ENCODE measurements around the gene PHETA1. TPM values are rescaled to one million over a fixed set of nuclear protein-coding genes. Genes with fewer than 3 reads are reported as not detected.
"Not testable (repeated sequence)": the region's sequence is repeated elsewhere in the genome, so short reads cannot be mapped to it uniquely, and the experiment has no call there.

PHETA1 gene
- total RNA-seq, 1 donor from 2014 or later = 18.6 TPM

- no peak for DNase-seq (ENCODE audit: low spot score)
- intact Hi-C loops (cut with DNase I) = no loop called here
Measured at GRCh38 chr12:111359231-111359913, 9.5 kb downstream of the PHETA1 start.

- intact Hi-C loops (cut with DNase I) = no loop called here
Measured at GRCh38 chr12:111355201-111355925, 13.5 kb downstream of the PHETA1 start.

GRCh38 chr12:111354511-111354910, 14.4 kb downstream of the PHETA1 start:
- intact Hi-C loops (cut with DNase I) = no loop called here
- no peak for DNase-seq (ENCODE audit: low spot score)

More at GRCh38 chr12:111355201-111355925, 13.5 kb downstream of the PHETA1 start:
- DNase-seq (ENCODE audit: low spot score) = no peak

DNA sequence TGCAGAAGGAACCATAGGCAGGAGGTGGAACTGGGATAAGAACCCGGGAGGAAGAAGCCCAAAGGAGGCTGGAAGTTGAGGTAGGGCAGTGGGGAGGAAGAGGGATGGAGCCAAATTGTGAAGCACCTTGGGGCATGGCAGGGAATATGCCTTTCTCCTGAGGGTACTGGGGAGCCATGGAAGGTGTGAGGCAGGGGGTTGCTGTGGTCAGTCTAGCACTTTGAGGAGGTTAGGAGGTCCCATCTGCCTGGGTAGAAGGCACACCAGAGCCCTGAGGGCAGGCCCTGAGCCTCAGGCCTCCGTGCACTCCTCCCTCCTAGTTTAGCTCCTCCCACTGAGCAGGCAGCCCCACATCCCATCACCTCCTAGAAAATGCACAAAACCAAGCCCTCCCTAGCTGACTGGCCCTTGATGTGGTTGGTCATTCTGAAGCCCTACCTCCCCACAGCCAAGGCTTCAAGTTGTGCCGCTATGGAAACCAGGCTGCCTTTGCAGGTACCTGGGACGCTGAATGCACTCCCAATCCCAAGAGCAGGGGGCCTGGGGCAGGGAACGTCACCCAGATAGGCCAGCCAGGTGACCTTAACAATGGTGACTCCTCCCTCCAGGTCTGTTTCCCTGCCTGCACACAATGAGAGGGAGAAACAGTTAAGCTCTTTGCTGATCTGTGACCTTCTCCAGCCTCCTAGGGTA, 15.1 kb downstream of the PHETA1 start:
- intact Hi-C loops (cut with DNase I) = no loop called here
- no peak for DNase-seq (ENCODE audit: low spot score)

DNA sequence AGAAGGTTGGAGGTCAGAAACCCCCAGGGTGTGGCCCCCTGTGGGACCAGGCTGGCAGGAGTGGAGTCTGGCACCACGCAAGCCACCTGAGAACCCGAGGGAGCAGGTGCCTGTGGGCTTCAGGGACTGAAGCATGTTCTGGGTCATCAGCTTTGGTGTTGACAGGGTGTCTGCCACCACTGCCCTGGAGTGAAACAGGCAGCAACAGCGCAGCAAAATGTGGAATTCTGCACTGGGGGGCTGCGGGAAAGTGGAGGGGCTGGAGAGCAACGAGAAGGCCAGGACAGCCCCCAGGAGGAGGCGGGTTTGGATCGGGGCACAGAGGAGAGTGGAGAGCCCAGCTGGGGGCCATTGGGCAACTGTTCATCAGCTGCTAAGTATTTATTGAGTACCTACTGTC, 15.9 kb downstream of the PHETA1 start:
- intact Hi-C loops (cut with DNase I) = no loop called here
- no peak for DNase-seq (ENCODE audit: low spot score)

DNA sequence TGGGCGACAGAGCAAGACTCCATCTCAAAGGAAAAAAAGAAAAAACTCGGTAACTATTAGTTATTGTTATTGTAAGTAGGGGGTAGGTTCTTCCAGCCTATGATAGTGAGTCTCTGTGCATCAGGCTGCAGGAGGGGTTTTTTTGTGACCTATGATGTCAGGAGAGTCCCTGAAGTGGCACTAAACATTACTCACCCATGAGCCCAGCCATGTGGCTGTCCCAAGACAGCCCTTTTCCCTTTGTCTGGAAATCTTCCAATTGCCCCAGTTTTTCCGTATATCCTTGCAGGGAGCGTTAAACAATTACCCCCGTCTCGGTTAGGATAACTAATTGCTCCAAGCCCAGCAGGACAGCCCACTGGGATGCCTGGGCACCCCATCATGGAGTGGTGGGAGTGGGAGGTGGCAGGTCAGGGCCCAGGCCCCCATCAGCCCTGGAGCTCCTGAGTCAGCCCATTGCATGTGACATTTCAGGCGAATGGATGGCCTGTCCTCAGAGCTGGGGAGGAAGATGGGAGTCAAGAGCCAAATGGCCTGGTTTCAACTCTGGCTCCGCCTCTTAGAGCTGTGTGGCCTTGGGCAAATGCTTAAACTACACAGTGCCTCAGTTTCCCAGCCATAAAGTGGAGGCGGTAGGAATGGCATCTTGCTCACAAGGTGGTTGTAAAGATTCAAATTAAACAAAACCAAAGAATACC, 16.4 kb downstream of the PHETA1 start:
- DNase-seq (ENCODE audit: low spot score) = no peak
- intact Hi-C loops (cut with DNase I) = no loop called here

- DNase-seq (ENCODE audit: low spot score) = no peak
- intact Hi-C loops (cut with DNase I) = no loop called here
Measured at GRCh38 chr12:111351026-111351425, 17.9 kb downstream of the PHETA1 start.

- intact Hi-C loops (cut with DNase I) = no loop called here
- DNase-seq (ENCODE audit: low spot score) = no peak
Measured at GRCh38 chr12:111349748-111350520, 19.0 kb downstream of the PHETA1 start.

DNA sequence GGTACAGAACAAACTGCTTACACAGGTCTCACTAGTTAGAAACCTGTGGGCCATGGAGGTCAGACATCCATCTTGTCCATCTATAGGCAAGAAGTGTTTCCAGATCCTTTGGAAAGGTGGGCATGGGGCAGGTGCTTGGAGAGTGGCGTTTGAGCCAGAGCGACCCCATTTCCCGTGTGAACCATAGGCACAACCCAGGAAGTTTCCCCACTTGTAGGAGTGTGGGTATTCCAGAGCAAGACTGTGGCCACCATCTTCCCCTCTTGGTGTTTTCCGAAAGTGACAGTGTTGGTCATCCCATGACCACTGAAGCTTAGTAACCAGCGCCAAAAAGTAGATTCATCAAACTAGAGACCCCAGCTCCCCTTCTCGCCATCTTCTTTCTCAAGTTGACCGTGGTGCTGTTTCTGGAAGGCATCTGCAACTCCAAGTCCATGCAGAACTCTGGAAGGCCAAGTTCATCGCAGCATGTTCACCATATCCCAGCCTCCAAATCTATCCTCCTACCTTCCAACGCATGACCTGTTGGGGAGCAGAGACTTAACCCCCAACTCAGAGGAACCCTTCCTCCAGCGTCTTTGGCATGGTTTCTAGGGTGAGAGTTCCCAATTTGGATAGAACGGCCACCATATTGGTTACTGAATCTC, 19.7 kb downstream of the PHETA1 start:
- no peak for DNase-seq (ENCODE audit: low spot score)
- intact Hi-C loops (cut with DNase I) = no loop called here

DNA sequence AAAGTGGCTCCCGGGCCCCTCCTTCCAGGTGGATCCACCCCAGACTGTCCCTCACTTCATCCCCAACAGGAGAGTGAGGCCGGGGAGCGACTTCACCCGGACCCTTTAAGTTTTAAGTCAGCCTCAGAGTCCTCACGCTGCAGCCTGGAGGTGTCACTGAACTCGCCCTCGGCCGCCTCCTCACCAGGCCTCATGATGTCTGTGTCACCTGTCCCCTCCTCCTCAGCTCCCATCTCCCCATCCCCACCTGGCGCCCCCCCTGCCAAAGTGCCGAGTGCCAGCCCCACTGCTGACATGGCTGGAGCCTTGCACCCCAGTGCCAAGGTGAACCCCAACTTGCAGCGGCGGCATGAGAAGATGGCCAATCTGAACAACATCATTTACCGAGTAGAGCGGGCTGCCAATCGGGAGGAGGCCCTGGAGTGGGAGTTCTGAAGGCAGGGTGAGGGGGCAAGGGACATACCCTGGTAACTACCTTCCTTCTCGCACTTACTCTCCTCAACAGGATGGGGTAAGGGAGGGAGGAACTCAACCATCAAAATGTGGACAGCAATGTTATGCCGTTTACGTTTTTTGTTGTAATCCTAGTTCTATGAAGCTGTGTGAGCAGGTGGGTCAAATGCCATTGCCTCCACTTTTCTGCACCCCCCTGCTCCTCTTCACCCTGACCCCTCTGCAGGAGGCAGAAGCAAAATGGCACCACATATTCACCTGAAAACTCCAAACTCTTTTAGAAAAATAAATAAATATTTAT, 20.8 kb downstream of the PHETA1 start:
- intact Hi-C loops (cut with DNase I) = no loop called here
- DNase-seq (ENCODE audit: low spot score) = no peak

GRCh38 chr12:111344254-111344875, 24.5 kb downstream of the PHETA1 start:
- DNase-seq (ENCODE audit: low spot score) = no peak
- intact Hi-C loops (cut with DNase I) = no loop called here

GRCh38 chr12:111343181-111343580, 25.7 kb downstream of the PHETA1 start:
- intact Hi-C loops (cut with DNase I) = no loop called here

DNA sequence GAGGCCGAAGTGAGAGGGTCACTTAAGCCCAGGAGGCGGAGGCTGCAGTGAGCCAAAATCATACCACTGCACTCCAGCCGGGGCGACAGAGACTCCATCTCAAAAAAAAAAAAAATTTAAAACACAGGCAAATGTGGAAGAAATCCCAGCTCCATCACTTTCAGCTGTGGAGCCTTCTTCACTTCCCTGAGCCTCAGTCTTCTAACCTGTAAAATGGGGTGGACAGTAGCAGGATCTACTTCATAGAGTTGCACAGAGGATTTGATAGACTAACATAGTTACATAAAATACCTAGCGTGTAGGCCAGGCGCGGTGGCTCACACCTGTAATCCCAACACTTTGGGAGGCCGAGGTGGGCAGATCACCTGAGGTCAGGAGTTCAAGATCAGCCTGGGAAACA, 26.5 kb downstream of the PHETA1 start:
- intact Hi-C loops (cut with DNase I) = no loop called here
- DNase-seq (ENCODE audit: low spot score) = no peak

More at GRCh38 chr12:111343181-111343580, 25.7 kb downstream of the PHETA1 start:
- DNase-seq (ENCODE audit: low spot score) = no peak

GRCh38 chr12:111341426-111342065, 27.3 kb downstream of the PHETA1 start:
- DNase-seq (ENCODE audit: low spot score) = no peak
- intact Hi-C loops (cut with DNase I) = no loop called here

DNA sequence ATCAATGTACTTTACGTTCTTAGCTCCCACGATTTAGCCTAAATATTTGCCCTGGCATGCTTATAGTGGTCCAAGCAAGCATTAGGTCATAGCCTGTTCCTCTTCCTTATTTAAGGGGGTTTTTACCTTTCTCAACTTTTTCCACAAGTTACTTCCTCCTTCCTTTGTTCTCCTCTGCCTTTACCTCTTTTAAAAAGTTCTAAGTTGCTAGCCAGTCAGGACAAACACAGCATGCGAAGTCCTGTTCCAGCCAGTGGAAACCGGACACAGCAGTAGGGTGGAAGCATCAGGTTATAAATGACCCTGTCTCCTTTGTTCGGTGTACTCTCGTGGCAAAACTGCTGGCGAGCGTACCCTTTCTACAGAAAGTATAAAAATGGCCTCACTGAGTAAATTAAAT, 28.2 kb downstream of the PHETA1 start:
- intact Hi-C loops (cut with DNase I); DNase-seq (ENCODE audit: low spot score): not testable (repeated sequence)

DNA sequence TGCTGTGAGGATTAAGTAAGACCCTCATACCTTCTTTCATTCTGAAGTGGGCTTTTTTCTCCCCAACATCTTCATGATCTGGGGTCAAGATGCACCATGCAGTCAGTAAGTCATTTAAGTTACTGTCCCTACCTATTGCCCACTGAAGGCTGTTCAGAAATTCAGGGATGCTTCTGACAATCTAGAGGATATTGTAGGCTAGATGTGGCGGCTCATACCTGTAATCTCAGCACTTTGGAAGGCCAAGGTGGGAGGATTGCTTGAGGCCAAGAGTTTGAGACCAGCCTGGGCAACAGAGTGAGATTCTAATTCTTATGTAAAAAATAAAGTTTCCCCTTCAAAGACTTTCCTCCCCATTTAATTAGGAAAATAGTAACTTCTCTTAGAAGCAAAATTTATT, 28.7 kb downstream of the PHETA1 start:
- intact Hi-C loops (cut with DNase I) = no loop called here
- no peak for DNase-seq (ENCODE audit: low spot score)

GRCh38 chr12:111339321-111339938, 29.5 kb downstream of the PHETA1 start:
- no peak for DNase-seq (ENCODE audit: low spot score)
- intact Hi-C loops (cut with DNase I) = loop anchor here (5.0 kb wide), 1 partner anchor 58 kb away; no protein-coding TSS in a partner anchor
